ENCODE results near the gene ZSCAN16.

GRCh38 chr6:28142446-28142845, 18.0 kb downstream of the ZSCAN16 start:
- TF ChIP-seq, protein P1, sequence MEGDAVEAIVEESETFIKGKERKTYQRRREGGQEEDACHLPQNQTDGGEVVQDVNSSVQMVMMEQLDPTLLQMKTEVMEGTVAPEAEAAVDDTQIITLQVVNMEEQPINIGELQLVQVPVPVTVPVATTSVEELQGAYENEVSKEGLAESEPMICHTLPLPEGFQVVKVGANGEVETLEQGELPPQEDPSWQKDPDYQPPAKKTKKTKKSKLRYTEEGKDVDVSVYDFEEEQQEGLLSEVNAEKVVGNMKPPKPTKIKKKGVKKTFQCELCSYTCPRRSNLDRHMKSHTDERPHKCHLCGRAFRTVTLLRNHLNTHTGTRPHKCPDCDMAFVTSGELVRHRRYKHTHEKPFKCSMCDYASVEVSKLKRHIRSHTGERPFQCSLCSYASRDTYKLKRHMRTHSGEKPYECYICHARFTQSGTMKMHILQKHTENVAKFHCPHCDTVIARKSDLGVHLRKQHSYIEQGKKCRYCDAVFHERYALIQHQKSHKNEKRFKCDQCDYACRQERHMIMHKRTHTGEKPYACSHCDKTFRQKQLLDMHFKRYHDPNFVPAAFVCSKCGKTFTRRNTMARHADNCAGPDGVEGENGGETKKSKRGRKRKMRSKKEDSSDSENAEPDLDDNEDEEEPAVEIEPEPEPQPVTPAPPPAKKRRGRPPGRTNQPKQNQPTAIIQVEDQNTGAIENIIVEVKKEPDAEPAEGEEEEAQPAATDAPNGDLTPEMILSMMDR (IDR thresholded peaks at IDR 0.05), result no peak
- TF ChIP-seq POLR2A (IDR thresholded peaks at IDR 0.05), result no peak
